Colonic mucosa (tissue), 4 donors: ENCODE data around the gene HOXB6. TPM values are rescaled to one million over a fixed set of nuclear protein-coding genes. Genes with fewer than 3 reads are reported as not detected.

ENCODE experiments used
- DNase-seq: peaks from one replicate; pipeline ENCODE4 v3.0.0-alpha.2; 2020
- H3K27ac ChIP-seq: fragments of 200-600 bp; one replicate; pipeline ENCODE4 v1.8.0; 2021
- H3K27me3 ChIP-seq: fragments of 200-600 bp; one replicate; pipeline ENCODE4 v1.8.0; 2021
- H3K36me3 ChIP-seq: fragments of 200-600 bp; one replicate; pipeline ENCODE4 v1.8.0; 2021
- H3K4me1 ChIP-seq: fragments of 200-600 bp; one replicate; pipeline ENCODE4 v1.8.0; 2021; ENCODE audit warnings: mild to moderate bottlenecking
- H3K4me3 ChIP-seq: fragments of 200-600 bp; one replicate; pipeline ENCODE4 v1.8.0; 2021
- H3K9ac ChIP-seq, 2 donors: one replicate each; pipeline ENCODE4 v1.7.0; 2013; ENCODE audit warnings: control low read depth in 2 of 2, low read depth in 2 of 2, low read length in 2 of 2
- H3K9me3 ChIP-seq: fragments of 200-600 bp; one replicate; pipeline ENCODE4 v1.8.0; 2021
- CTCF ChIP-seq: fragments of 200-600 bp; IDR thresholded peaks from one replicate; pipeline ENCODE4 v1.8.0; 2022; ENCODE audit warnings: antibody characterized with exemption, mild to moderate bottlenecking
- intact Hi-C: fragments of 100-400 bp; cut with DNase I; formaldehyde crosslinking; loops from one replicate; pipeline ENCODE4 v1.14.1; 2022
- total RNA-seq, 2 donors: library from RNA; stranded (reverse); fragmentation: NEBNext Ultra II Directional in 1 of 2; extraction: Animal tissue kit (Norgen Biotek cat#: 25700) in 1 of 2; gene quantifications; one replicate each; pipeline ENCODE4 v1.2.1, GENCODE V29; 2021
- donor health status: healthy.
- donor health status: DM: no; HTN: no; CAD: no.
- donor health status: DM: no; HTN: no; CAD: no.

The HOXB6 gene
- total RNA-seq, 2 donors from 2014 or later = 30.0 to 71.0 TPM

GRCh38 chr17:48601539-48602425, 3.0 kb downstream of the HOXB6 start:
- Histone ChIP-seq H3K4me1 (peaks cover 9% of the 10 kb centered on the region), H3K27ac (peak overlapping the region; percentile 89), H3K9ac (peak overlapping the region; percentile 31 to 91), H3K36me3 (no peaks in the 10 kb centered on the region), H3K9me3 (no peaks in the 10 kb centered on the region), H3K27me3 (no peaks in the 10 kb centered on the region), H3K4me3 (peak overlapping the region; percentile 41)
- peak; percentile 88 for DNase-seq
- intact Hi-C loops = no loop called here
- no peak for TF ChIP-seq CTCF

- Histone ChIP-seq H3K36me3 (no peaks in the 10 kb centered on the region), H3K4me3 (peak overlapping the region; percentile 41), H3K27ac (peak overlapping the region; percentile 89), H3K9me3 (no peaks in the 10 kb centered on the region), H3K9ac (peak overlapping the region; percentile 31 to 91), H3K27me3 (no peaks in the 10 kb centered on the region), H3K4me1 (peaks cover 9% of the 10 kb centered on the region)
- no peak for TF ChIP-seq CTCF
- intact Hi-C loops = no loop called here
- no peak for DNase-seq
Observed at GRCh38 chr17:48601207-48601538, 3.6 kb downstream of the HOXB6 start.

- intact Hi-C loops = no loop called here
- H3K27me3 ChIP-seq = no peaks in the 10 kb centered on the region
- H3K4me3 ChIP-seq = no peak overlapping the region
- no peaks in the 10 kb centered on the region for H3K36me3 ChIP-seq
- no peak for TF ChIP-seq CTCF
- H3K27ac ChIP-seq = peak overlapping the region; percentile 24
- H3K4me1 ChIP-seq = peaks cover 9% of the 10 kb centered on the region
- peak overlapping the region; percentile 31 to 91 for H3K9ac ChIP-seq
- peak; percentile 64 for DNase-seq
- H3K9me3 ChIP-seq = no peaks in the 10 kb centered on the region
Observed at GRCh38 chr17:48600244-48601098, 4.3 kb downstream of the HOXB6 start.

- no peak overlapping the region for H3K27ac ChIP-seq
- no peak overlapping the region for H3K4me3 ChIP-seq
- H3K9me3 ChIP-seq = no peaks in the 10 kb centered on the region
- H3K9ac ChIP-seq = peak overlapping the region; percentile 43 to 87
- peaks cover 8% of the 10 kb centered on the region for H3K36me3 ChIP-seq
- DNase-seq = no peak
- no peak for TF ChIP-seq CTCF
- H3K27me3 ChIP-seq = no peaks in the 10 kb centered on the region
- peaks cover 9% of the 10 kb centered on the region for H3K4me1 ChIP-seq
- intact Hi-C loops = no loop called here
Observed at GRCh38 chr17:48599354-48599753, 5.4 kb downstream of the HOXB6 start.

- intact Hi-C loops = no loop called here
- DNase-seq = no peak
- peaks cover 9% of the 10 kb centered on the region for H3K4me1 ChIP-seq
- peak overlapping the region; percentile 82 to 87 for H3K9ac ChIP-seq
- H3K36me3 ChIP-seq = peaks cover 8% of the 10 kb centered on the region
- H3K27me3 ChIP-seq = no peaks in the 10 kb centered on the region
- no peak for TF ChIP-seq CTCF
- H3K4me3 ChIP-seq = no peak overlapping the region
- no peaks in the 10 kb centered on the region for H3K9me3 ChIP-seq
- H3K27ac ChIP-seq = peak overlapping the region; percentile 73
Observed at GRCh38 chr17:48598736-48599135, 6.0 kb downstream of the HOXB6 start.
